Fibroblast of lung (primary cell): ENCODE data around the gene TTC13.

Experiments
- EZH2 ChIP-seq: IDR thresholded peaks from 2 replicates; pipeline ENCODE4 v1.5.1; 2012; ENCODE audit warnings: low read length, control low read depth, mild to moderate bottlenecking; ENCODE audit errors: missing control alignments
- TF ChIP-seq, protein P1 (sequence below), 2 donors: IDR thresholded peaks in 1 of 2; conservative IDR thresholded peaks in 1 of 2; 1 replicate in 1 of 2; 2 replicates in 1 of 2; pipeline ENCODE4 v1.5.1; 2011 to 2012; ENCODE audit warnings: low read length in 2 of 2, control low read depth in 1 of 2, inconsistent platforms in 1 of 2, low read depth in 1 of 2, mild to moderate bottlenecking in 1 of 2

DNA sequence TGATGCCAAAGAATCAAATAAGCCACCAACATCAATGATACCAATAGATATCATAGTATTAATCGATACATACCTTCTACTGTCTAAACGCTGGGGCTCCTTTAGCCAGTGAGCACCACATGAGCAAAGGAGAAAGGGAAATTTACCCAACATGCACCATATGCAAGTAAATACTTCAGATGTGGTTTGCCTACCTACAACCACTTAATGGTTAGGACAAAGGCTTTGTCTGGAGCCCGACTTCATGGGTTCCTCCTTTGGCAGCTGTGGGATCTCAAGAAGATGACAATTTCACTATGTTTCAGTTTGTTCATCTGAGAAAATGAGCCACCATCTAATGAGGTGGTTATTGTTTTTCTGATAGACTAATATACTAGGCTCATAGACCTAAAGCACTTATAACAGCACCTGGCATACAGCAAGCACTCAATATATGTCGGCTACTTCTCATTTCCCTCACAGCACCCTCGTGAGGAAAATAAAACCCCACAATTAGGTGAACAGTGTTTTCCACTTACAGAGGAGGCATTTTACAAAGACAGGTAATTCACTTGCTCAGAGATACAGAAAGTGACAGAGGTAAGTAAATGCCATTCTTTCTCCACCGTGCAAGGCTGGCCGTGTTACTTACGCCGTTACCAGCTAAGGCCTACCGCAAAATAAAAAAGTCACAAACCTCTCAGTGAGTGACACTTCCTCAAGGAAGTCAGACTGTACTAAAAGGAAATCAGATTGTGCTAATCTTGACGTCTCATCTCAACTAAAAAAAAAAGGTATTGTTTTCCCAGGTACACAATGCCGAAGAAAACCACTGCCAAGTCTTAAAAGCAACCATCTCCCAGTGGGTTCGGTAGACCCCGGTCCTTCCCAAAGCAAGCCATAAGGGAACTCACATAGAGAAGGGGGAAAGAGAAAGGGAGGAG, 1.6 kb downstream of the TTC13 start:
- TF ChIP-seq, protein P1, sequence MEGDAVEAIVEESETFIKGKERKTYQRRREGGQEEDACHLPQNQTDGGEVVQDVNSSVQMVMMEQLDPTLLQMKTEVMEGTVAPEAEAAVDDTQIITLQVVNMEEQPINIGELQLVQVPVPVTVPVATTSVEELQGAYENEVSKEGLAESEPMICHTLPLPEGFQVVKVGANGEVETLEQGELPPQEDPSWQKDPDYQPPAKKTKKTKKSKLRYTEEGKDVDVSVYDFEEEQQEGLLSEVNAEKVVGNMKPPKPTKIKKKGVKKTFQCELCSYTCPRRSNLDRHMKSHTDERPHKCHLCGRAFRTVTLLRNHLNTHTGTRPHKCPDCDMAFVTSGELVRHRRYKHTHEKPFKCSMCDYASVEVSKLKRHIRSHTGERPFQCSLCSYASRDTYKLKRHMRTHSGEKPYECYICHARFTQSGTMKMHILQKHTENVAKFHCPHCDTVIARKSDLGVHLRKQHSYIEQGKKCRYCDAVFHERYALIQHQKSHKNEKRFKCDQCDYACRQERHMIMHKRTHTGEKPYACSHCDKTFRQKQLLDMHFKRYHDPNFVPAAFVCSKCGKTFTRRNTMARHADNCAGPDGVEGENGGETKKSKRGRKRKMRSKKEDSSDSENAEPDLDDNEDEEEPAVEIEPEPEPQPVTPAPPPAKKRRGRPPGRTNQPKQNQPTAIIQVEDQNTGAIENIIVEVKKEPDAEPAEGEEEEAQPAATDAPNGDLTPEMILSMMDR (conservative IDR thresholded peaks at IDR 0.05 in 1 of 2, IDR thresholded peaks at IDR 0.05 in 1 of 2; ENCODE audit: low read depth in 1 of 2, low read length in 2 of 2): no peak
- TF ChIP-seq EZH2: no peak
